Measurements from ENCODE around the gene TEKT5.
A peak's percentile ranks its signal among the peaks of the same experiment; 100 is the strongest.
"Not testable (repeated sequence)": the region's sequence is repeated elsewhere in the genome, so short reads cannot be mapped to it uniquely, and the experiment has no call there.

Gene TEKT5

GRCh38 chr16:10657925-10658324, 36.8 kb downstream of the TEKT5 start:
- no peak for DNase-seq

GRCh38 chr16:10656618-10657017, 38.1 kb downstream of the TEKT5 start:
- no peak for DNase-seq

DNA sequence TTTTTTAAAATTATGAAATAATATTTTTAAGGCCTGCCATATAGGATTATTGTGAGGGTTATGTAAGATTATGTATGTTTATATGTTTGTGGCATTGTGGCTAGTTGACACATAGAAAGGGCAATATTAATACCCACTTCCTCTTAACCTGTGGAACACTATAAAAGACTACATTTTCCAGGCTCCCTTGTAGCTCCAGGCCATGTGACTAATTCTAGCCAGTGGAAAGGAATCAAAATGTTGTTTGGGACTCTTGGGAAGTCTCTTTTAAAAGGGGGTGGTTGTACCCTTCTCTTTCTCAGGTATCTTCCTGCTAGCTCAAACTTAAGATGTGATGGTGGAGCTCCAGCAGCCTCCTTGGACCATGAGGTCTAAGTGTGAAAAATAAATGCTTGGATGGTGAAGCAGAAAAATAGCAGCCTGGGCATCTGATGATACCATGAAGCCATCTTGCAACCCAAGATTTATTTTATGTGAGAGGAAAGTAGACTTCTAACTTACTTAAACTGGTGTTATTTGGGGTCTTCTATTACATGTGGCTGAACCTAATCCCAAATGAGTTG, 39.2 kb downstream of the TEKT5 start:
- DNase-seq, result no peak

- DNase-seq, result no peak
These were observed 39.9 kb downstream of the TEKT5 start for GRCh38 chr16:10654592-10655414.

- DNase-seq, result no peak
These were observed 41.8 kb downstream of the TEKT5 start for GRCh38 chr16:10652730-10653590.

DNA sequence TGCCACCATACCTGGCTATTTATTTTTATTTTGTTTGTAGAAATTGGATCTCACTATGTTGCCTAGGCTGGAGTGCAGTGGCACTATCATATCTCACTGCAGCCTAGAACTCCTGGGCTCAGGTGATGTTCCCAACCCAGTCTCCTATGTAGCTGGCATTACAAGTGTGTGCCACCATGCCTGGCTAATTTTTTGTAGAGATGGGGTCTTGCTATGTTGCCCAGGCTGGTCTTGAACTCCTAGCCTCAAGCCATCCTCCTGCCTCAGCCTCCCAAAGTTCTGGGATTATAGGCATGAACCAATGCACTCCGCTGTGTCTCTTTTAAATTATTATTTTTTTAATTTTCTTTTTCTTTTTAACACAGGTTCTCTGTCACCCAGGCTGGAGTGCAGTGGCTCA, 45.6 kb downstream of the TEKT5 start:
- DNase-seq, result not testable (repeated sequence)

GRCh38 chr16:10647721-10648296, 46.9 kb downstream of the TEKT5 start:
- no peak for DNase-seq

- no peak for DNase-seq
These were observed 47.4 kb downstream of the TEKT5 start for GRCh38 chr16:10647264-10647720.

GRCh38 chr16:10646581-10647263, 48.0 kb downstream of the TEKT5 start:
- no peak for DNase-seq

DNA sequence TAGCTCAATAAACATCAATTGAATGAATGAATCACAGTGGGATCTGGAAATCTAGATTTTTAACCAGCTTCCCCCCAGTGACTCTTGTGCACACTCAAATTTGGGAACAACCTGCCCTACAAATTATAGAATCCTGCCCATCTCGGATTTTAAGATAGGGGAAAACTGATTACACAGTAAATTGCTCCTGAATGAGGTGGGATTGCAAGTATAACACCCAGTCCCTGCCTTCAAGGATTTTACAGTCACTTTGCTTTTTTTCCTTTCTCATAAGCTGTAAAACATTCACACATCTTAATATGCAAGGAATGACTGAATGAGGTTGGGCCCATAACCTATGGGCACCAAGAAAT, 48.5 kb downstream of the TEKT5 start:
- no peak for DNase-seq

DNA sequence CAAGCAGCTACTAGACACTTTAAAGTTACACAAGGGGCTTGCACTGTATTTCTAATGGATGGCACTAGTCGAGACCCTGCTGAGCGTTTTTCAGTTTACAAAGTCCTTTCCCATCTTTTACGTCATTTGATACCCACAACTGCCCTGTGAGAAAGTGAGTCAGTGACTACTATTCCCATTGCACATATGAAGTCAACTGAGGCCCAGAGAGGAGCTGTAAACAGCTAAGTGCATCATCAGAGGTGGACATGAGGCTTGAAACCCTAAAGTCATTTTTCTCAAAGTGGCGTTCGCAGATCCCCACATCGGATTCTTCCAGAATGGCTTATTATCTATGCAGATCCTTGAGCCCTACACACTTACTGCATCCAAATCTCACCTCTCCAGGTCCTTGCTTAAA, 50.6 kb downstream of the TEKT5 start:
- DNase-seq, result no peak

GRCh38 chr16:10642964-10643363, 51.8 kb downstream of the TEKT5 start:
- DNase-seq, result no peak

DNA sequence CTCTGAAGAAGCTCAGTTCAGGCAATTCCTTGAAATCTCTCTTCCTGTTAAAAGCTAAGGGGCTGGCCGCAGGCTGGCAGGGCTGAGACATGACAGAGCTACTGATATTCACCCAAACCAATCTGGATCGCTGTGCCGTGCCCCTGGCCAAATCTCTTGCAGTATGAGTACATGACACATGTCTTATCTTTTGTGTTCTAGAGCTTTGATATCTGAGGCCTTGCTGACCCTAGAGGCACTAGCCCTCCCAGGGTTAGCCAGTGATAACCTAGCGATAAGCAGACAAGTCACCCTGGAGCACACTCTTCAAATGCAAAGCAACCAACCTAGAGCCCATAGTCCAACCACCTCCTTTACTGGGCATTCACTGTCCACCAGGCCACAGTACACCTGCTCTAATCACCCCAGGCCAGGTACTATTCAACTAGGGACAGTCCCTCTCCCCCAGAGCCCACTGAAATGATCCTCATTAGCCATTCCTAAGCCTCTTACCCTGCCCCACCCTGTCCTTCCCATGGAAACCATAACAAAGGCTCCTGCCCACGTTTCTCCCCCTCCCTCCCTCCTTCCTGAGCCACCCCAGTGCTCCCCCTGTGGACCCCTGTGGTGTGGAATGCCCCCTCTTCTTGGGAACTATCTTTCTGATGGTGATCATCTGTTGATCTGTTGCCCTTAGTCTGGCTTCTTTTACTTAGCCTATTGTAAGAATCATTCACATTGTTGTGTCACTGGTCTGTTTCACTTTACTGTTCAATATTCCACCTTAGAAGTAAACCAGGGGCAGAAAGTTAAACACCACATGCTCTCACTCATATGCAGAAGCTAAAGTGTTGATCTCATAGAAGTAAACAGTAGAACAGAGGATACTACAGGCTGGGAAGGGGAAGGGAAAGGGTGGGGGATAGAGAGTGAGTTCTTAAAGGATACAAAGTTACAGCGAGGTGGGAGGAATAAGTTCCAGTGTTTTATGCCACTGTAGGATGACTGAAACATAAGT, 52.5 kb downstream of the TEKT5 start:
- DNase-seq, result peak; percentile 57

GRCh38 chr16:10641555-10641952, 53.2 kb downstream of the TEKT5 start:
- no peak for DNase-seq

GRCh38 chr16:10640934-10641333, 53.8 kb downstream of the TEKT5 start:
- no peak for DNase-seq

DNA sequence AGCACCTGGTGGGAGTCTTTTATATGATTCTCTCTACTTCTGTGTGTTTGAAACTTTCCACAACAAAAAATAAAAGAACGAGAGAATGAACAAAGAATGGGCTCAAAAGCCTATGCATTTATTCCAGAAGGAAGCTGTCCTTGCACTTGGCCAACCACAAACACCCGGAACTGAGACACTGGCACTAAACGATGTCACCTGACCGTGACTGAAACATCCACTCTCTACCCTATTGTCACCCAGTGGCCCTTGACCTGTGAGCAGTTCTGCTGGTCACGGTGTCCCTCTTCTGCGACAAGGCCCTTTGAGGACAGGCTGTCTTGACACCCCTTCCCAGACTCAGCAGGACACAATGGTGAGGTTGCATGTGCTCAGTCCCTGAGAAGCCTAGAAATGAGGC, 56.6 kb downstream of the TEKT5 start:
- DNase-seq, result no peak

- DNase-seq, result no peak
These were observed 57.2 kb downstream of the TEKT5 start for GRCh38 chr16:10637337-10638037.

GRCh38 chr16:10635365-10636021, 59.2 kb downstream of the TEKT5 start:
- DNase-seq, result no peak

GRCh38 chr16:10633429-10633828, 61.3 kb downstream of the TEKT5 start:
- DNase-seq, result not testable (repeated sequence)

GRCh38 chr16:10631886-10632285, 62.8 kb downstream of the TEKT5 start:
- DNase-seq, result no peak
